ENCODE data around the gene RPL27. TPM values are rescaled to one million over a fixed set of nuclear protein-coding genes. Genes with fewer than 3 reads are reported as not detected.
A peak's percentile ranks its signal among the peaks of the same experiment; 100 is the strongest.

RPL27 gene
- total and polyA plus RNA-seq, 2 of the 8 experiments (the other 6 are each of a cell fraction or from before 2014, with no cell fraction given) = 1,415 to 3,779 TPM

DNA sequence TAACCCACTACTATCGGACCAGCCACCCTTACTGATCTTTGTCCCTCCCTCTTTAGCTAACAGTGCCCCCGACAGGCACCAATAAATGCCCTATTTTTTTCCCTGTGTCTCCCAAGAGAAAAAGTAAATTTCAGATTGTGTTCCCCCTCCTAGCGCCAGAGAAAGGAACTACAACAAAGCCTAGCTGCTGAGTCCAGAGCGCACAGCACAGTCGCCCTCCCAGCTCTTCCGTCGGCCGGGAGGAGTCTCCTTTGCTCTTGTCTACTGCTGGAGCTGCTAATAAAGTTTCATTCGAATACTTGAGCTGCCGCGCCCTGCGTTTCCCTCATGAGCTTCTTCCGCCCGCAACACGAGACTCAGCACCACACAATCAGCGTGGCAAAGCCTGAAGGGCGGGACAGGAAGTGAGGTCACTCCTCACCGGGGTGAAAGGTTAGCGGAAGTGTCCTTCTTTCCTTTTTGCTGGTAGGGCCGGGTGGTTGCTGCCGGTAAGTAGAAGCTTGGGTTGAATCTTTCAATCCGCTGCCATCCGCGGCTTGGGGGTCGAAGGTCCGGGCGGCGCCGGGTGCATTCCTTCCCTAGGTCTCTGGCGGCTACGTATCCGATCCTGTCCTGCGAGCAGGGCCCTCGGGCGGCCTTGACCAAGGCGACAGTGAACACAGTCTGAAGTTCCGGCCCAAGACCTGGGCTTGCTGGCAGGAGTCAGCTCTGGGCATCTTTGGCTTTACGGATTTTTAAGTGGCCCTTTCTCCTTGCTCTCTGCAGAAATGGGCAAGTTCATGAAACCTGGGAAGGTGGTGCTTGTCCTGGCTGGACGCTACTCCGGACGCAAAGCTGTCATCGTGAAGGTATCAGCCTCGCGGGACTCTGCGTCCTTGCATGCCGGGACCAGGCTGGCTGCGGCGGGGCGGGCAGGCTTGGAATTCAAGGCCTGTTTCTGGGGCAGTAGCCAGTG, at the start of gene RPL27 (continued):
- TF ChIP-seq USF2 (IDR thresholded peaks at IDR 0.05; ENCODE audit: low read length) = no peak; the same call in 1 of the 2 replicates
- no peak for TF ChIP-seq SUZ12 (IDR thresholded peaks at IDR 0.05; ENCODE audit: low read length)
- TF ChIP-seq JUN (IDR thresholded peaks at IDR 0.05; ENCODE audit: low read depth, low read length) = no peak
- TF ChIP-seq TBP (IDR thresholded peaks at IDR 0.05; ENCODE audit: low read depth, low read length) = peak; percentile 92
- TF ChIP-seq MAFK (IDR thresholded peaks at IDR 0.05; ENCODE audit: low read depth, low read length) = no peak
- peak; percentile 90 for TF ChIP-seq GABPA (IDR thresholded peaks at IDR 0.05; ENCODE audit: borderline replicate concordance, insufficient read depth, low read length)
- peak; percentile 68 for TF ChIP-seq NANOG (IDR thresholded peaks at IDR 0.05; ENCODE audit: insufficient read depth, low read depth, low read length, poor library complexity, severe bottlenecking)
- peak; percentile 84 for TF ChIP-seq TEAD4 (IDR thresholded peaks at IDR 0.05; ENCODE audit: low read depth, low read length)
- TF ChIP-seq ASH2L (IDR thresholded peaks at IDR 0.05; ENCODE audit: low read length) = peak; percentile 73
- peak; percentile 91 for TF ChIP-seq POLR2AphosphoS5 (IDR thresholded peaks at IDR 0.05; ENCODE audit: low read depth, low read length)
- no peak for TF ChIP-seq FOSL1 (IDR thresholded peaks at IDR 0.05; ENCODE audit: insufficient read depth, low read depth, low read length)
- TF ChIP-seq RXRA (IDR thresholded peaks at IDR 0.05; ENCODE audit: insufficient read depth, low read depth, low read length) = 0 out of 2 replicates have a peak, but pooled peaks have one; percentile 24
- peak; percentile 71 to 98 for TF ChIP-seq POLR2A (IDR thresholded peaks at IDR 0.05; ENCODE audit: control extremely low read depth in 1 of 2, low read depth in 2 of 2, low read length in 2 of 2)
- TF ChIP-seq E2F6 (IDR thresholded peaks at IDR 0.05) = peak; percentile 72
- no peak for TF ChIP-seq HDAC6 (IDR thresholded peaks at IDR 0.05; ENCODE audit: low read depth, low read length)
- TF ChIP-seq CTBP2 (IDR thresholded peaks at IDR 0.05; ENCODE audit: borderline replicate concordance, insufficient read depth, insufficient read length, low read length) = no peak
- no peak for TF ChIP-seq YY1 (IDR thresholded peaks at IDR 0.05; ENCODE audit: low read depth, low read length)
- no peak; the same call in 1 of the 2 replicates for TF ChIP-seq KDM5A (IDR thresholded peaks at IDR 0.05; ENCODE audit: low read length)
- TF ChIP-seq CBX5 (IDR thresholded peaks at IDR 0.05; ENCODE audit: low read depth, low read length) = no peak
- TF ChIP-seq SP1 (IDR thresholded peaks at IDR 0.05; ENCODE audit: low read depth, low read length) = peak; percentile 89

All from H1 (cell line).